Measurements from ENCODE around the gene LMOD3. TPM values are rescaled to one million over a fixed set of nuclear protein-coding genes. Genes with fewer than 3 reads are reported as not detected.

The LMOD3 gene
- total RNA-seq, 2 donors from 2014 or later, result 0.50 TPM; not detected in 1

GRCh38 chr3:69144631-69145245 is 22.3 kb upstream of the LMOD3 start:
- H3K27me3 ChIP-seq (replicated peaks; ENCODE audit: insufficient read depth), result no peaks in the 10 kb centered on the region
- no peak overlapping the region for H3K4me3 ChIP-seq
- no peak for DNase-seq (ENCODE audit: low spot score)
- 73% methylated on average over 3 of the region's 3 CpGs for WGBS
- no peaks in the 10 kb centered on the region for H3K36me3 ChIP-seq
- TF ChIP-seq POLR2A (IDR thresholded peaks at IDR 0.05) (no peak), POLR2AphosphoS5 (IDR thresholded peaks at IDR 0.05) (no peak), CTCF (IDR thresholded peaks at IDR 0.05) (no peak)
- H3K4me1 ChIP-seq (replicated peaks), result no peaks in the 10 kb centered on the region
- no peak overlapping the region for H3K27ac ChIP-seq
- no peaks in the 10 kb centered on the region for H3K9me3 ChIP-seq
- intact Hi-C loops (cut with DNase I), result no loop called here

GRCh38 chr3:69143612-69144011 is 21.2 kb upstream of the LMOD3 start:
- WGBS, result 74% methylated on average over 3 of the region's 3 CpGs
- DNase-seq (ENCODE audit: low spot score), result no peak
- TF ChIP-seq POLR2AphosphoS5 (IDR thresholded peaks at IDR 0.05), result no peak

GRCh38 chr3:69142797-69143454 is 20.5 kb upstream of the LMOD3 start:
- WGBS, result 65% methylated on average over 4 of the region's 4 CpGs
- Histone ChIP-seq H3K9me3 (no peaks in the 10 kb centered on the region), H3K4me1 (replicated peaks) (no peaks in the 10 kb centered on the region), H3K27me3 (replicated peaks; ENCODE audit: insufficient read depth) (no peaks in the 10 kb centered on the region), H3K27ac (no peak overlapping the region), H3K36me3 (no peaks in the 10 kb centered on the region), H3K4me3 (no peak overlapping the region)
- DNase-seq (ENCODE audit: low spot score), result no peak
- TF ChIP-seq POLR2A (IDR thresholded peaks at IDR 0.05) (no peak), POLR2AphosphoS5 (IDR thresholded peaks at IDR 0.05) (no peak), CTCF (IDR thresholded peaks at IDR 0.05) (no peak)
- intact Hi-C loops (cut with DNase I), result no loop called here

More at GRCh38 chr3:69143612-69144011, 21.2 kb upstream of the LMOD3 start:
- no peaks in the 10 kb centered on the region for H3K9me3 ChIP-seq
- H3K27ac ChIP-seq, result no peak overlapping the region
- intact Hi-C loops (cut with DNase I), result no loop called here
- H3K36me3 ChIP-seq, result no peaks in the 10 kb centered on the region
- H3K4me3 ChIP-seq, result no peak overlapping the region
- no peaks in the 10 kb centered on the region for H3K4me1 ChIP-seq (replicated peaks)
- no peaks in the 10 kb centered on the region for H3K27me3 ChIP-seq (replicated peaks; ENCODE audit: insufficient read depth)

- intact Hi-C loops (cut with DNase I), result no loop called here
- 23% methylated on average over 3 of the region's 3 CpGs for WGBS
- Histone ChIP-seq H3K36me3 (no peaks in the 10 kb centered on the region), H3K27me3 (replicated peaks; ENCODE audit: insufficient read depth) (no peaks in the 10 kb centered on the region), H3K4me1 (replicated peaks) (no peaks in the 10 kb centered on the region), H3K9me3 (no peaks in the 10 kb centered on the region), H3K4me3 (no peak overlapping the region), H3K27ac (no peak overlapping the region)
- no peak for DNase-seq (ENCODE audit: low spot score)
- no peak for TF ChIP-seq CTCF (IDR thresholded peaks at IDR 0.05)
- no peak for TF ChIP-seq POLR2A (IDR thresholded peaks at IDR 0.05)
- TF ChIP-seq POLR2AphosphoS5 (IDR thresholded peaks at IDR 0.05), result no peak
Observed at GRCh38 chr3:69142090-69142489, 19.7 kb upstream of the LMOD3 start.

GRCh38 chr3:69141313-69141712 is 18.9 kb upstream of the LMOD3 start:
- Histone ChIP-seq H3K27ac (no peak overlapping the region), H3K9me3 (no peaks in the 10 kb centered on the region), H3K4me1 (replicated peaks) (no peaks in the 10 kb centered on the region), H3K4me3 (no peak overlapping the region), H3K27me3 (replicated peaks; ENCODE audit: insufficient read depth) (no peaks in the 10 kb centered on the region), H3K36me3 (no peaks in the 10 kb centered on the region)
- no peak for DNase-seq (ENCODE audit: low spot score)
- intact Hi-C loops (cut with DNase I), result no loop called here
- TF ChIP-seq CTCF (IDR thresholded peaks at IDR 0.05), result no peak
- TF ChIP-seq POLR2AphosphoS5 (IDR thresholded peaks at IDR 0.05), result no peak
- no peak for TF ChIP-seq POLR2A (IDR thresholded peaks at IDR 0.05)

Data from prostate gland (tissue), 2 donors.